Osteocyte (in vitro differentiated cells): ENCODE results near the gene CROCC2. TPM values are rescaled to one million over a fixed set of nuclear protein-coding genes. Genes with fewer than 3 reads are reported as not detected.

Source experiments
- DNase-seq: peaks from one replicate; pipeline ENCODE4 v3.0.0; 2021; ENCODE audit warnings: mixed read lengths; ENCODE audit not compliant: unreplicated experiment; ENCODE audit errors: extremely low spot score
- H3K27ac Mint-ChIP-seq: one replicate; pipeline ENCODE4 v1.8.0; 2021; ENCODE audit warnings: mild to moderate bottlenecking, mixed read lengths; ENCODE audit not compliant: unreplicated experiment
- H3K27me3 Mint-ChIP-seq: one replicate; pipeline ENCODE4 v1.8.0; 2021; ENCODE audit warnings: mixed read lengths; ENCODE audit not compliant: unreplicated experiment
- H3K36me3 Mint-ChIP-seq: one replicate; pipeline ENCODE4 v1.8.0; 2021; ENCODE audit warnings: mixed read lengths; ENCODE audit not compliant: unreplicated experiment
- H3K4me1 Mint-ChIP-seq: one replicate; pipeline ENCODE4 v1.8.0; 2021; ENCODE audit warnings: mixed read lengths; ENCODE audit not compliant: unreplicated experiment
- H3K4me3 Mint-ChIP-seq: one replicate; pipeline ENCODE4 v1.8.0; 2021; ENCODE audit warnings: mild to moderate bottlenecking, moderate library complexity, mixed read lengths; ENCODE audit not compliant: unreplicated experiment
- H3K9me3 Mint-ChIP-seq: one replicate; pipeline ENCODE4 v1.8.0; 2021; ENCODE audit warnings: mixed read lengths; ENCODE audit not compliant: unreplicated experiment
- total RNA-seq: library from RNA; stranded (reverse); gene quantifications from 2 replicates; pipeline ENCODE4 v1.2.1, GENCODE V29; 2021
- TF ChIP-seq, protein P1 (sequence below): fragments of 200-600 bp; sonication (generic); IDR thresholded peaks from 2 replicates; pipeline ENCODE4 v1.5.0; 2021; ENCODE audit warnings: antibody characterized with exemption, mild to moderate bottlenecking, moderate library complexity

Gene CROCC2
- total RNA-seq, 1 donor from 2014 or later: not detected

DNA sequence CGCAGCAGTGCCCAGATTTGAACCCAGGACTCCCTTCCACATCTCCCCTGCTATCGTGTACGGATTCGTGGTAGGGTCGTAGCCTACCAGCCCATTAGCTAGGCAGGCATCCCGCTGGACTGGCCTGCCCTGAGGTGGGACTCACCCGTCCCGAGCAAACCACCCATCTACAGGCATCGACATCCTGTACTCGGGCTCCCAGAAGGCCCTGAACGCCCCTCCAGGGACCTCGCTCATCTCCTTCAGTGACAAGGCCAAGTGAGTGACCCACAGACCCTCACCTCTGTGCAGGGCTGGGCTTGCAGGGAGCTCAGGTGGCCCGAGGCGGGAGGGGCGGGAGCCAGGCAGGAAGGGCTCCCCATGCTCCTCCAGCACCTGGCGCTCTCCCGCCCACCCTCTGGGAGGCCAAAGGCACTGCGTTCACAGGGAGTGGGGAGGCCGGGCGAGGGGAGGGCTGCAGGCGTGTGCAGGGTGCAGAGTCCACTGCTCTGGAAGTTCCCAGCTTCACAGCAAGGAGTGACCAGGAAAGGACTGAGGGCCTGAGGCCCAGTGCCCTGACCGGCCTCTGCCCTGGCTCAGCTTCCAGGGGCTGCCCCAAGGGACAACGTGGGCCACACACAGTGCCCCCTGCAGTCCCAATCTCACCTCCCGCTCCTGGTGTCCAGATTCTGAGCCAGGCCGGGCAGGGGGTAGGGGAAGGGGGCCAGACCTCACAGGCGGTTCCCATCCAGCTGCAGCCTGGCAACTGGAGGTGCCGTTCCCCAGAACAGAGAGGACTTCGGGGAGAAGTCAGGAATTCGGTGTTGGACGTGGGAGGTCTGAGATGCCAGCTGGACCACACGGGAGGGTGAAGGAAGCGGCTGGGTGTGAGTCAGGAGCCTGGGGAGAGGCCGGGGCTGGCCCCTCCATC is 32.1 kb upstream of the CROCC2 start:
- DNase-seq: no peak
- TF ChIP-seq, protein P1, sequence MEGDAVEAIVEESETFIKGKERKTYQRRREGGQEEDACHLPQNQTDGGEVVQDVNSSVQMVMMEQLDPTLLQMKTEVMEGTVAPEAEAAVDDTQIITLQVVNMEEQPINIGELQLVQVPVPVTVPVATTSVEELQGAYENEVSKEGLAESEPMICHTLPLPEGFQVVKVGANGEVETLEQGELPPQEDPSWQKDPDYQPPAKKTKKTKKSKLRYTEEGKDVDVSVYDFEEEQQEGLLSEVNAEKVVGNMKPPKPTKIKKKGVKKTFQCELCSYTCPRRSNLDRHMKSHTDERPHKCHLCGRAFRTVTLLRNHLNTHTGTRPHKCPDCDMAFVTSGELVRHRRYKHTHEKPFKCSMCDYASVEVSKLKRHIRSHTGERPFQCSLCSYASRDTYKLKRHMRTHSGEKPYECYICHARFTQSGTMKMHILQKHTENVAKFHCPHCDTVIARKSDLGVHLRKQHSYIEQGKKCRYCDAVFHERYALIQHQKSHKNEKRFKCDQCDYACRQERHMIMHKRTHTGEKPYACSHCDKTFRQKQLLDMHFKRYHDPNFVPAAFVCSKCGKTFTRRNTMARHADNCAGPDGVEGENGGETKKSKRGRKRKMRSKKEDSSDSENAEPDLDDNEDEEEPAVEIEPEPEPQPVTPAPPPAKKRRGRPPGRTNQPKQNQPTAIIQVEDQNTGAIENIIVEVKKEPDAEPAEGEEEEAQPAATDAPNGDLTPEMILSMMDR: no peak
- no peak overlapping the region for H3K27ac Mint-ChIP-seq

DNA sequence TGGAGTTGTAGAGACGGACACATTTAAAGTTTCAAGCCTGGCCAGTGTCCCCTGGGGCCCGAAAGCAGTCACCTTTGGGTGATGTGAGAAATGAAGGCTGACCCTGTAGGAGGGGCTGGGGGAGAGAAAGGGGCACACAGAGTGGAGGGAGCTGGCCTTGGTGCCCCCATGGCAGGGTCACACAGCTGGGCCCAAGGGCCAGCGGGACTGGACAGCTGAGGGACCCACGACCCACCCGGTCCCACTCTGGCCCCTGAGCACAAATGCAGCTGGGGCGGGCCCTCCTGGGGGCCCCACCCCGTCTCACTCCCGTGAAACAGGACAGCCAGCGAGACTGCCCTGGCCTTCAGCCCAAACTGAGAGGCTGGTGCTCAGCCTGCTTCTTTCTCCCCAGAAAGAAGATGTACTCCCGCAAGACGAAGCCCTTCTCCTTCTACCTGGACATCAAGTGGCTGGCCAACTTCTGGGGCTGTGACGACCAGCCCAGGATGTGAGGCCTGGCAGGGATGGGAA is 31.4 kb upstream of the CROCC2 start:
- H3K4me3 Mint-ChIP-seq: no peak overlapping the region

More for the DNA sequence above, 32.1 kb upstream of the CROCC2 start:
- Mint-ChIP-seq H3K27me3 (peaks cover 4% of the 10 kb centered on the region), H3K36me3 (no peaks in the 10 kb centered on the region), H3K9me3 (no peaks in the 10 kb centered on the region), H3K4me1 (no peaks in the 10 kb centered on the region), H3K4me3 (no peak overlapping the region)

DNA sequence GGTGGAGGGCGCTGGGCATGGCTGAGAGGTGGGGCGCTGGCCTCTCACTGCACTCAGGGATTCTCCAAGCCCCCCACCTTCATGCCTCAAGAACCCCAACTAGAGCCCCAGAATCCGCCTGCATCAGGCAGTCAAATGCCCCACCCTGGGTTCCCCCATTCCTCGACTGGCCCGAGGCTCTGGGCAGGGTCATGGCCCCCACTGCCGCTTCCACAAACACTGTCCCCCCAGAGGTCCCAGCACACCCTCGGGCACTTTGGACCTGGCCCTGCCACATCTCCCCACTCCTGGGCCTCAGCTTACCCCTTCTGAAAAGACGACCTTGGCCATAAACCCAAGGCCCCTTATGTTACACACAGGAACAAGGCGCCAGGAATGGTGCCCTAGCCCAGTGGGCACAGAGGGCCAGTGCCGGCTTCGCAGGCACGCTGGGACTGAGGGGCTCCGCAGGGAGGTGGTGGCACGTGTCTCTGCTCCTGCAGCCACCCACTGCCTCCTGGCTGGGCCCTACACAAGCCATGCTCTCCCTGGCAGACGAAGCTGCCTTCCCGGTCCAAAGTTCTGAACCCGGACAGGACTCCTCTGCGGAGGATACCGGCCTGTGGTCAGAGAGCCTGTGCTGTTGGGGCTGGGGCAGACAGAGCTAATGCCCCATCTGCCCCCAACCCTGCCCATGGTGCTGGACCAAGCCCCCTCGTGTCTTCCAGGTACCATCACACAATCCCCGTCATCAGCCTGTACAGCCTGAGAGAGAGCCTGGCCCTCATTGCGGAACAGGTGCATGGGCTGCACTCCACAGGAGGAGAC is 30.7 kb upstream of the CROCC2 start:
- Mint-ChIP-seq H3K27me3 (peaks cover 8% of the 10 kb centered on the region), H3K9me3 (no peaks in the 10 kb centered on the region), H3K27ac (no peak overlapping the region), H3K4me3 (no peak overlapping the region), H3K36me3 (no peaks in the 10 kb centered on the region), H3K4me1 (no peaks in the 10 kb centered on the region)
- DNase-seq: no peak
- TF ChIP-seq, protein P1: no peak

More for the DNA sequence above, 31.4 kb upstream of the CROCC2 start:
- DNase-seq: no peak
- Mint-ChIP-seq H3K27me3 (peaks cover 3% of the 10 kb centered on the region), H3K9me3 (no peaks in the 10 kb centered on the region), H3K4me1 (no peaks in the 10 kb centered on the region), H3K36me3 (no peaks in the 10 kb centered on the region), H3K27ac (no peak overlapping the region)
- TF ChIP-seq, protein P1: no peak

DNA sequence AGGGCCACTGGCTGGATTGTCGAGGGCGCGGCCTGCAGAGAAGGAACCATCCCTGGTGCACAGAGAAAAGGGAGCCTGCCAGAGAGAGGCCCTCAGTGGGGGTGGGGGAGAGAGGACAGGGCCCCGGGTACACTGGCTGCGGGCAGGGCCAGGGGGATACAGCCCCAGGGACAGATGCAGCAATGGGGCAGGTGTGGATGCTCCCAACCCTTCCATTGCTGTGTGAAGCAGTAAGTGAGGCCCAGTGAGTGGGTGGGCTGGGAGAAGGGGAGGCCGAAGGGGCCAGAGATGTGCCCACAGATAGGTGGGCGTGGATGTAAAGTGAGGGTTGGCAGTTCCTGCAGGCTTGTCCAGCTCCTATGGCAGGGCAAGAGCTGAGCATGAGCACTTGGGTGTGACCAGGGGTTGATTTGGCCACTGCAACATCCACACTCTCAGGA is 30.1 kb upstream of the CROCC2 start:
- Mint-ChIP-seq H3K9me3 (no peaks in the 10 kb centered on the region), H3K27ac (no peak overlapping the region), H3K4me1 (no peaks in the 10 kb centered on the region), H3K36me3 (no peaks in the 10 kb centered on the region), H3K4me3 (no peak overlapping the region), H3K27me3 (peaks cover 13% of the 10 kb centered on the region)
- TF ChIP-seq, protein P1: no peak
- DNase-seq: no peak
